ENCODE results near the gene SH3PXD2B.
"Not testable (repeated sequence)": the region's sequence is repeated elsewhere in the genome, so short reads cannot be mapped to it uniquely, and the experiment has no call there.

SH3PXD2B gene

DNA sequence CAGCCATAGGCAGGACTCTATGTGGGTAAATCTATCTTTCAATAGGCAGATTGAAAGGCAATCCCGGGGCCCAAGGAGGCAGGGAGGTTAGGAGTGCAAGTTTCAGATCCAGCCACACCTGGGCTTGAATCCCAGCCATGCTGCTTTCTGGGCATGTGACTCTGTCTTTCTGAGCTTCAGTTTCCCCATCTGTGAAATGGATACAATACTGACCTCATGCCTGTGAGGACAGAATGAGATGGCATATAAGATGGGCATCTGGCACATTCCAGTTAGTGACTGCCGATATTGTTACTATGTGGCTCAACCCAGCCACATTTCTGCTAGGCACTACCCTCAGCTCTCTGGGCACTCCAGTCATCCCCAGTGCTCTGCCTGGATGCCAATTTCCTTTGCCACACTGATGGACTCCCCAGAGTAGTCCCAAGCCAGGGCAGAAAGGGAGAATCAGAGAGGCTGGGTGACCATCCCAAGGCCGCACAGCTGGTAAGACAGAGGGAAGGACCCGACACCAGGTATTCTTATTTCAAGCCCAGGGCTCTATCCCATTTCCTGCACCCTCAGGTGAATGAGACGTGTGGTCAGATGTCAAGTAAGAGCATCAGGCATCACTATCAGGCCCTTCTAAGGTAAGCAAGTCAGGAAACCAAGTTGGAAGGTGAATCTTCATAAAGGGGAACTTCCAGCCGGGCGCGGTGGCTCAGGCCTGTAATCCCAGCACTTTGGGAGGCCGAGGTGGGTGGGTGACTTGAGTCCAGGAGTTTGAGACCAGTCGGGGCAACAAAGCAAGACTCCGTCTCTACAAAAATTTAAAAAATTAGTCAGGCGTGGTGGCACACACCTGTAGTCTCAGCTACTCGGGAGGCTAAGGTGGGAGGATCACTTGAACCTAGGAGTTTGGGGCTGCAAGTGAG lies 38.7 kb downstream of the SH3PXD2B start:
- DNase-seq = no peak

DNA sequence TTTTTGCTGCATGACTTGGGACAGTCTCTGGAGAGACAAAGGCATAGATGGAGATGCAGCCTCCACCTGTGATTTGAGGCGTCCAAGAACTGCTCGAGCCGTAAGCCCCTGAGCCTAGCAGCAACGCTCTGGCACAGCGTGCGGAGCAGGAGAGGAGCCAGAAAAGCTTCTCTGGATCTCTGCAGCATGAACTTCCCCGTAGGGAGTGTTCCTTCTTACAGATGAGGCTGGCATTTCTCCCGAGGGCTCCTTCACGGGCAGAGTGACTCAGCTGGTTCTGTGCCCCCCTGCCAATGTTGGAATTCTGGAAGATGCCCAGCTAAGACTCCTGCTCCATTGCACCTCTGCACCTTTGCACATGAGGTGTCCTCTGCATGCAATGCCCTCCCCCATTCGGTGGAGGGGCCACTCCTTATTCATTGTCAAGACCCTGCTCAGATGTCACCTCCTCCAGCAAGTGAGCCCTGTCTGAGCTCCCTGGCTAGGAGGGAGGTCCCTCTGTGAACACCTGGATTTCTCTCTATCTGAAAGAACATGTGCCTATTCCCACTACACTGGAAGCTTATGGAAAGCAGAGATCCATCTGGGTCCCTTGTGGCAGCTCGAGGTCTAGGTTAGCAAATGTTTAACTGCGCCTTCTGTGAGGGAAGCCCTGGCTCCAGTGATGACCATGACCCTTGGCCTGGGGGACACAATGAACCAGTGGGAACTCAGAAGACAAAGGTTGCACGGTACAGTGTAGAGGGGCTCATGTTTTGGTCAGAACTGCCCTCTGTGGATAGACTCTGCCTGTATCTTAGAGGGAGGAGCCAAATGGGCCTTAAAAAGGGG lies 39.6 kb downstream of the SH3PXD2B start:
- no peak for DNase-seq

DNA sequence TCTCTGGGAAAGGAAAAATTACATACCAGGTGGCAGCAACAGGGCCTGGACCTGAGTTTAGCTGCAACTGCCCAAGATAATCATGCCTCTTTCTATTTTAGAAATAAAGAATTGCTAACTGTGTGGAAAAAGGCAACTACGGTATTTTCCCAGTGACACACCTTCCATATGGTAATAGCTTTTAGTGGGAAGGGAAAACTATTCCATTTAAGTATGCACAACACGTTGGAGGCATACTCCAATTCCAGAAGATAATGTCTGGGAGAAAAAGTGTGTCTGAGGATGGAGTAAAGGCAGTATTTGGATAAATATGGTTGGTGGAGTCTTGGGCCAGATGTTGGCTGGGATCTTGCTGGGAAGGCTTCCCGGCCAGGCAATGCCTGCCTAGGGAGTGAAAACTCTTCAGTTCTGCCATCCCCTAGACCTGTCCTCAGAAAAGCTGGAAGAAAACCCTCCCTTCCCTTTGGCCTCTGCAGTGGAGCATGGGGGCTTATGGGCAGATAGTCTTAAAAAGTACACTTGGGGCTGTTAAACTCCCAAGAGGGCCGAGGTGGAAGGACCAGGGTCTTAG lies 40.6 kb downstream of the SH3PXD2B start:
- no peak for DNase-seq

DNA sequence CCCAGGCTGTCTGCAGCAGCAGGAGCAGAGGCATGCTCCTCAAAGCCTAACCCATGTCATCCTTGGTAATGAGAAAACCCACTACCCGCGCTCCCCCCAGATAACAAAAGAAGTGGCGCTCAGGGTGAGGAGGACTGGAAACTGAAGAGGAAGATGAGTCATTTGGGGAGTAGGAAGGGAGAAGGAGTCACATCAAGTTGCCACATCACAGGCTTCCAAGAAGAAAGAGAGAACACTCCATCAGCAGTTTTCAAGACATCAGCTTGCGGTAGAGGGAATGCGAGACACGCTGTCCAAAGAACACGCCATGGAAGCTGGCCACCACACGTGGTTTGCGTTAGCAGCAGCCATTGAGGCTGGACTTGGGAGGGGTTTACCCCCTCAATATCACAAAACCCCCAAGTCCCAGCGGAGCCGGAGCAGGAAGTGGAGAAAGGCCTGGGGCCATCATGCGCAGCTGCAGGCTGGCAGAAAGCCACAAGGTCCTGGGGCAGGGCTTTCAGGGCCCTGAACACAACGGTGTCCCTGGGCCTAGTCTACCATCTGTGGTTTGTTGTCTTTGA lies 41.5 kb downstream of the SH3PXD2B start:
- no peak for DNase-seq

GRCh38 chr5:172411484-172412072 lies 42.7 kb downstream of the SH3PXD2B start:
- DNase-seq = peak; percentile 13

DNA sequence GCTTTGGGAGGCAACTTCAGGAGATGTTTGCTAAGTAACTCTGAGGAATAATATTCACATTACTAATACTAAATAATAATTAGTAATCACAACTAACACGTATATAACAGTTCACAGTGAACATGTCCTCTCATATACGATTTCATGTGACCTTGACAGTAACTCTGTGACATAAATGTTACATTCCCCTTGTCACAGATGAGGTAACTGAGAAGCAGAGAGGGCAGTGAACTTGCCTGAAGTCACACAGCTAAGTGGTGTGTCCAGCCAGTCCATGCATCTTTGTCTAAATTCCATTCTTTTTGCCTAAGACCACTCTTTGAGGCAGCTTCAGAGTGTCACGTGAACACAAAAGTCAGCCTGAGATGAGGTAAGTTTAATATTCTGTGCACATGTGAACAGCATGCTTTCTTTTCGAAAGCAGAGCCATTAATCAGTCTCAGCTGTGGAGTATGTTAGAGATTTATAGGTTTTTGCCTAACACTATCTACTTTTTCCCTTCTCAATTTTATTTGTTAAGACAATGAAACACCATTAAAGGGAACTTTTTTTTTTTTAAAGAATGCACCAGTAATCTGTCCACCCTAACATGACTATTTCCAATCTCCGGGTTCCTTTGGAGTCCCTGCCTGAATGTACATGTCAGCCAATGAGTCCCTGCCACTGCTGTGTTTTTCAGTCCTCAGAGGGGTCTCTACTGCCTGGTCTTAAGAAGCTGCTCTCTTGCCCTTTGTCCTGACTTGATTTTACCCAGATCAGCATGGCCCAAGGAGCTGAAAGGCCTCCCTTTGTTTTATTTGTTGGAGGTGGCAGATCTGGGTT lies 43.5 kb downstream of the SH3PXD2B start:
- no peak for DNase-seq

- DNase-seq = no peak
These were observed 44.2 kb downstream of the SH3PXD2B start for GRCh38 chr5:172410160-172410559.

DNA sequence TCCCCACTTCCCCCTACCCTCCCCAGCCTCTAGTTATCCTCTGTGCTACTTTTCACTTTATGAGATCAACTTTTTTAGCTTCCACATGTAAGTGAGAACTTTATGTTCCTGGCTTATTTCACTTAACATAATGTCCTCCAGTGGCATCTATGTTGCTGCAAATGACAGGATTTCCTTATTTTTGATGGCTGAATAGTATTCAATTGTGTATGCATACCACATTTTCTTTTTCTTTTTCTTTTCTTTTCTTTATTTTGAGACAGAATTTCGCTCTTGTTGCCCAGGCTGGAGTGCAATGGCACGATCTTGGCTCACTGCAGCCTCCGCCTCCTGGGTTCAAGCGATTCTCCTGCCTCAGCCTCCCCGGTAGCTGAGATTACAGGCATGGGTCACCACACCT lies 44.8 kb downstream of the SH3PXD2B start:
- DNase-seq = not testable (repeated sequence)

DNA sequence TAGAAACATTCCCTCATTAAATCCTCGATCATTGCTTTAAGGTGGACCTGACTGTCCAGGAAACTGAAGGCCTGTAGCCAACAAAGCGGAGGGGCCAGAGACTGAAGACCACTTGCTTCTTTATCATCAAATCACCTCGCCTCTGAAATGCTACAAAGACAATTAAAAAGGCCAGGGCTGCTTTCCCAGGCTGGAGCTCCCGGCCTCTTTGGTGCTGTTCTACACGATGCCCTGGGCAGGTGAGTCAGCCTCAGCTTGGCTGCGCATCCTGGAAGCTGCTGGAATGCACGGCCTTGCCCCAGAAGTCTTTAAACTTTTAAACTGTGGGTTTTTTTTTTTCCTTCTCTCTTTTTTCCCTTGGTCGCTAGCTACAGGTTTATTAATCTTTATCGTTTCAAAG lies 46.5 kb downstream of the SH3PXD2B start:
- no peak for DNase-seq

DNA sequence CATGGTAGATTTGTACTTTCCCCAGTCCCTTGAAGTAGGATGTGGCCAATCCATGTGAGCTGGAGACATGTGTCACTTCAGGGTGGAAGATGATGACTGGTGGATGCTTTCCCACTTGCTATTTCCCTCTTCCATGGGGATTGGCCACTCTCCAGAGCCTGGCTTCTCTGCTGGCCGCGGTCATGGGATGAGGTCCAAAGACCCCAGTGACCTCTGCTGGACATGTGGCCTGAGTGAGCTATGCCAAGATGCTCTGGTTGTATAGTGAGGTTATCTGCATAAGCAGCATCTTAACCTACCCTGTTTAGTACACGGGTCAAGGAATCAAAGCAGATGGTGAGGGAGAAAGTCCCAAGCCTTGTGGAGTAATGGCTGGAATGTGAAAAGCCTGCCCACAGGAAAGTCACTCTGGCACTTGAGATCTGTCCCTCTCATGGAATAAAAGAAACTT lies 47.1 kb downstream of the SH3PXD2B start:
- no peak for DNase-seq

DNA sequence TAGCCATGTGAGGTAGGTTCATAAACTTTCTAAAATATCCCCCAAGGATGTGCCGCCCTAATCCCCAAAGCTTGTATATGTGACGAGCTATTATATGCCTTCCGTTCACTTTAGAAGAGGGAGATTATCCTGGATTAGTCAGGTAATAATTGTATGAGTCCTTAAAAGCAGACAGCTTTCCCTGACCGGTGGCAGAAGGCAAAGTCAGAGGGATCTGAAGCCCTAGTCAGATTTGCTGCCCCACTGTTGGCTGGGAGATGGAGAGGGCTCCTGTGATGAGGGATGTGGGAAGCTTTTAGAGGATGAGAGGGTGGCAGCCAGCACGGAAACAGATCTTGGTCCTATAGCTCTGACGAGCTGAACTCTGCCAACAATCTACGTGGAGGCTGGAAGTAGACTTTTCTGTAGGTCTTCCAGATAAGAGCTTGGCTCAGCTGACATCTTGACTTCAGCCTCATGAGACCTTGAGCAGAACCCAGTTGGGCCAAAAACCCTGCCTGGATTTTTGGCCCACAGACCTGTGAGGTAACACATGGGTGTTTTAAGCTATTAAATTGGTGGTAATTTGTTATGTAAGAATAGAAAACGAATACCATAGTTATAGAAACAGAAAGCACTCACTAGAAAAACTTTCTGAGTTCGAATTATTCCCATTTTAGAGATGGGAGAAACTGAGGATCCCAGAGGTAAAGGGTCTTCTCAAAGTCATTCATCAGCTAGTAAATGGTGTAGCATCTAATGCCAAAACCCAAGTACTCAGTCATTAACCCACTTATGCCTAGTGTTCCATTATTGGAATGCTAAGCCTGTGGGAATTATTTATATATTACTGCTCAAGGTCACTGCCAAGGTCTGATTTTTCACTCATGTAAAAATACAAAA lies 48.9 kb downstream of the SH3PXD2B start:
- no peak for DNase-seq

DNA sequence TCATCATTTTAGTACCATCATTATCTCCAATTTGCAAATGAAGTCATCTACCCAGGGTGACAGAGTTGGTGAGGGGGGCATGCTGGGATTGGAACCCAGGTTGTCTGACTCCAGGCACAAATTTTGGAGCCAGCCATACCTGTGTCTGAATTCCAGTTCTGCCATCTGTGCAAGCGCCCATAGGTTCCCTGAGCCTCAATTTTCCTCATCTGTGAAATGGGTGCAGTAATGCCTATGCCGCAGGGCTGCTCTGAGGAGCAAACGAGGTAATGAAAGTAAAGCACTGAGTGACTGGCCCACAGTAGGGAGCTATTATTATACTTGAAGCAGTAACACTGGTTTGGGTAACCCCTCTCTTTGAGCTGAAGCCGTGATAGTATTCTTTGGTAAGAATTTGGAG lies 49.6 kb downstream of the SH3PXD2B start:
- DNase-seq = no peak

GRCh38 chr5:172403817-172404216 lies 50.5 kb downstream of the SH3PXD2B start:
- no peak for DNase-seq

- DNase-seq = no peak
These were observed 51.0 kb downstream of the SH3PXD2B start for GRCh38 chr5:172403189-172403796.

DNA sequence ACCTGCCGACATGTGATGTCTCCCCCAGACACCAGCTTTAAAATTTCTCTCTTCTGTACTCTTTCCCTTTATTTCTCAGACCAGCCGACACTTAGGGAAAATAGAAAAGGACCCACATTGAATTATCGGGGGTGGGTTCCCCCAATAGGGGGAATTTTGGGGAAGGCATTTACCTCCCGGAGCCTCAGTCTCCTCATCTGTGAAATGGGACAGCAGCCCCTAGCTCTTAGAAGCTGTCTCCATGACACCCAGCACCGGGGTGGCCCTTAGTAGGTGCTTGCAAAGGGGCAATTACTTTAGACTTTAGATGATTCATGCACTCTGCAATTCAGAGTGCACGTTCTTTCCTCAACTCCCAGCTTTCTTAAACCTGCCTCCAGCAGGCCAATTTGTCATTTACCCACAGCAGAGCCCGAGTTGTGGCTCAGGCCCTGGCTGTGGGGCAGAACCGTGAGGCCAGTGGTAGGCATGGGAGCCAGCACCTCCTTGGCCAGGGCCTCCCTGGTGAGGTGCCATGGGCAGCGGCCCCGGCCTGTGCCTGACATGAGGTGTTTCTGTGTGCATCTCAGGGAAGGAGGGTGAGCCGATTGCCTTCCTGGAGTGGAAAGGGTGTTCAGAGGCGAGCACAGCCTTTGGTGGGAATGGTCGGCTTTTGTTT lies 51.7 kb downstream of the SH3PXD2B start:
- no peak for DNase-seq

DNA sequence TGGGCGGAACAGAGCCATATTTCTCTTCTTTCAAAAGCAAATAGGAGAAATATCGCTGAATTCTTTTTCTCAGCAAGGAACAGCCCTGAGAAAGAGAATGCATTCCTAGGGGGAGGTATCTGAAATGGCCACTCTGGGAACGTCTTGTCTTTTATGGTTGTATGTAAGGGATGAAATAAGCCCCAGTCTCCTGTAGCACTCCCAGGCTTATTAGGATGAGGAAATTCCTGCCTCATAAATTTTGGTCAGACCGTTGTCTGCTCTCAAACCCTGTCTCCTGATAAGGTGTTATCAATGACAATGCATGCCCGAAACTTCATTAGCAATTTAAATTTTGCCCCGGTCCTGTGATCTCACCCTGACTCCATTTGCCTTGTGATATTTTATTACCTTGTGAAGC lies 52.3 kb downstream of the SH3PXD2B start:
- DNase-seq = not testable (repeated sequence)

DNA sequence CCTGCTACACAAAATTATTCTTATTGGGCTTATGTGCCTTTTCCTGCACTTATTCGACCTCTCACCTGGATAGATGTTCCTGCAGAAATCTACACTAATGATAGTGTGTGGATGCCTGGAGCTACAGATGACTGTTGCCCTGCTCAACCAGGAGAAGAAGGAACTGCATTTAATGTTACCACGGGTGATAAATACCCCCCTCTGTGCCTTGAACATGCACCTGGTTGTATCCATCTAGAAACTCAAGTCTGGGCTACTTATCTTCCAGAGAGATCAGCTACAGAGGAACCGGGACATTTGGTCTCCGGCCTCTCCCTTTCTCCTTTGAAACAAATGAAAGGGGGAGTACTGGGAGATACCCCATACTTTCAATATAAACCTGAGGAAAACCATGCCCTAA lies 54.5 kb downstream of the SH3PXD2B start:
- no peak for DNase-seq

DNA sequence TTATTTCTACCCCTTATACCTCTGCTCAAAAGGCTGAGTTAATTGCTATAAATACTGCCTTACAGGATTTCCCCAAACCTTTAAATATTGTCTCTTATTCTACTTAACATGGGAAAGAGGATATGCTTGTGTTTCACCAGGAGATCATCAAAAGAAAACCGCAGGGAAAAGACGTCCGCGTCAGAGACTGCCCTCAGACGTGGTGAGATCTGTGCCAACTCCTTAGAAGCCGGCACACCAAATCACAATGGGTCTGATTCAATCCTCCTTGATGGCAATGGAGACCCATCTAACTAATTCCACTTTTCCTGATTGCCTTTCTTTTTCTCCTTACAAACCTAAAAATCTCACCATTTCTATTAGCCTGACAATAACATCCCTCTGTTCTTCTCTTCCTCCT lies 55.0 kb downstream of the SH3PXD2B start:
- no peak for DNase-seq

DNA sequence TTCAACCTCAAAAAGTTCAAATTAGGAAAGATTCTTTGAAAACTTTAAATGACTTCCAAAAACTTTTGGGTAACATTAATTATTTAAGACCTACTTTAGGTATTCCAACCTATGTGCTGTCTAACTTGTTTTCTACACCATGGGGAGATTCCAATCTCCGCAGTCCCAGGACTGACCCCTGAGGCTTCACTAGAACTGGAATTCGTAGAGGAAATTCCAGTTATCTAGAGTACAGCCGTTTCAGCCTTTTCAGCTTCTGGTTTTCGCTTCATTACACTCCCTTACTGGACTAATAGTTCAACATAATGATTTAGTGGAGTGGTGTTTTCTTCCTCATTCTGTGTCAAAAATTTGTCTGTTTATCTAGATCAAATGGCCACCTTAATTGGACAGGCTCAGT lies 55.7 kb downstream of the SH3PXD2B start:
- DNase-seq = not testable (repeated sequence)

DNA sequence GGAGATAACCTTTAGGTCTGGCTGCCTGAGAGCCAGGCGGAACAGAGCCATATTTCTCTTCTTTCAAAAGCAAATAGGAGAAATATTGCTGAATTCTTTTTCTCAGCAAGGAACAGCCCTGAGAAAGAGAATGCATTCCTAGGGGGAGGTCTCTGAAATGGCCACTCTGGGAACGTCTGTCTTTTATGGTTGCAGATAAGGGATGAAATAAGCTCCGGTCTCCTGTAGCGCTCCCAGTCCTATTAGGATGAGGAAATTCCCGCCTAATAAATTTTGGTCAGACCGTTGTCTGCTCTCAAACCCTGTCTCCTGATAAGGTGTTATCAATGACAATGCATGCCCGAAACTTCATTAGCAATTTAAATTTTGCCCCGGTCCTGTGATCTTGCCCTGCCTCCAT lies 57.3 kb downstream of the SH3PXD2B start:
- not testable (repeated sequence) for DNase-seq

Data from stimulated activated naive CD4-positive, alpha-beta T cell treated with Interleukin-2 at 50 U/mL for 16 hours (primary cell).